ENCODE measurements around the gene GALNT15.

The GALNT15 gene

GRCh38 chr3:16179771-16180736 is 5.6 kb downstream of the GALNT15 start:
- no peak for TF ChIP-seq CTCF (IDR thresholded peaks at IDR 0.05; ENCODE audit: unreplicated experiment in 3 of 3)
- peaks cover 43% of the 10 kb centered on the region for H3K27me3 Mint-ChIP-seq (ENCODE audit: low read depth)
- no peak overlapping the region for H3K4me3 Mint-ChIP-seq
- H3K27ac Mint-ChIP-seq = no peak overlapping the region
- no peaks in the 10 kb centered on the region for H3K36me3 Mint-ChIP-seq (ENCODE audit: low read depth)
- H3K9me3 Mint-ChIP-seq = no peaks in the 10 kb centered on the region
- peaks cover 4% of the 10 kb centered on the region for H3K4me1 Mint-ChIP-seq

GRCh38 chr3:16180737-16181134 is 6.3 kb downstream of the GALNT15 start:
- no peak for TF ChIP-seq CTCF (IDR thresholded peaks at IDR 0.05; ENCODE audit: unreplicated experiment in 3 of 3)
- no peaks in the 10 kb centered on the region for H3K36me3 Mint-ChIP-seq (ENCODE audit: low read depth)
- no peak overlapping the region for H3K27ac Mint-ChIP-seq
- peaks cover 43% of the 10 kb centered on the region for H3K27me3 Mint-ChIP-seq (ENCODE audit: low read depth)
- no peaks in the 10 kb centered on the region for H3K9me3 Mint-ChIP-seq
- no peak overlapping the region for H3K4me3 Mint-ChIP-seq
- peaks cover 4% of the 10 kb centered on the region for H3K4me1 Mint-ChIP-seq

GRCh38 chr3:16181361-16181760 is 6.9 kb downstream of the GALNT15 start:
- H3K4me3 Mint-ChIP-seq = no peak overlapping the region
- H3K27ac Mint-ChIP-seq = no peak overlapping the region
- peaks cover 42% of the 10 kb centered on the region for H3K27me3 Mint-ChIP-seq (ENCODE audit: low read depth)
- peaks cover 4% of the 10 kb centered on the region for H3K4me1 Mint-ChIP-seq
- TF ChIP-seq CTCF (IDR thresholded peaks at IDR 0.05; ENCODE audit: unreplicated experiment in 3 of 3) = no peak
- no peaks in the 10 kb centered on the region for H3K36me3 Mint-ChIP-seq (ENCODE audit: low read depth)
- no peaks in the 10 kb centered on the region for H3K9me3 Mint-ChIP-seq

GRCh38 chr3:16182183-16182582 is 7.7 kb downstream of the GALNT15 start:
- H3K4me3 Mint-ChIP-seq = no peak overlapping the region
- peaks cover 5% of the 10 kb centered on the region for H3K4me1 Mint-ChIP-seq
- H3K27ac Mint-ChIP-seq = no peak overlapping the region
- TF ChIP-seq CTCF (IDR thresholded peaks at IDR 0.05; ENCODE audit: unreplicated experiment in 3 of 3) = no peak
- no peaks in the 10 kb centered on the region for H3K9me3 Mint-ChIP-seq
- H3K27me3 Mint-ChIP-seq (ENCODE audit: low read depth) = peaks cover 34% of the 10 kb centered on the region
- no peaks in the 10 kb centered on the region for H3K36me3 Mint-ChIP-seq (ENCODE audit: low read depth)

GRCh38 chr3:16182612-16183011 is 8.1 kb downstream of the GALNT15 start:
- TF ChIP-seq CTCF (IDR thresholded peaks at IDR 0.05; ENCODE audit: unreplicated experiment in 3 of 3) = no peak
- H3K36me3 Mint-ChIP-seq (ENCODE audit: low read depth) = no peaks in the 10 kb centered on the region
- no peak overlapping the region for H3K4me3 Mint-ChIP-seq
- no peaks in the 10 kb centered on the region for H3K9me3 Mint-ChIP-seq
- H3K4me1 Mint-ChIP-seq = peaks cover 8% of the 10 kb centered on the region
- H3K27ac Mint-ChIP-seq = no peak overlapping the region
- peaks cover 29% of the 10 kb centered on the region for H3K27me3 Mint-ChIP-seq (ENCODE audit: low read depth)

GRCh38 chr3:16183082-16183481 is 8.6 kb downstream of the GALNT15 start:
- Mint-ChIP-seq H3K4me1 (peaks cover 8% of the 10 kb centered on the region), H3K4me3 (no peak overlapping the region), H3K27me3 (ENCODE audit: low read depth) (peaks cover 25% of the 10 kb centered on the region), H3K36me3 (ENCODE audit: low read depth) (no peaks in the 10 kb centered on the region), H3K9me3 (no peaks in the 10 kb centered on the region), H3K27ac (no peak overlapping the region)
- TF ChIP-seq CTCF (IDR thresholded peaks at IDR 0.05; ENCODE audit: unreplicated experiment in 3 of 3) = no peak

All from nephron (organoid).